ENCODE data around the gene AIFM2.
"Not testable (repeated sequence)": the region's sequence is repeated elsewhere in the genome, so short reads cannot be mapped to it uniquely, and the experiment has no call there.

AIFM2 gene

DNA sequence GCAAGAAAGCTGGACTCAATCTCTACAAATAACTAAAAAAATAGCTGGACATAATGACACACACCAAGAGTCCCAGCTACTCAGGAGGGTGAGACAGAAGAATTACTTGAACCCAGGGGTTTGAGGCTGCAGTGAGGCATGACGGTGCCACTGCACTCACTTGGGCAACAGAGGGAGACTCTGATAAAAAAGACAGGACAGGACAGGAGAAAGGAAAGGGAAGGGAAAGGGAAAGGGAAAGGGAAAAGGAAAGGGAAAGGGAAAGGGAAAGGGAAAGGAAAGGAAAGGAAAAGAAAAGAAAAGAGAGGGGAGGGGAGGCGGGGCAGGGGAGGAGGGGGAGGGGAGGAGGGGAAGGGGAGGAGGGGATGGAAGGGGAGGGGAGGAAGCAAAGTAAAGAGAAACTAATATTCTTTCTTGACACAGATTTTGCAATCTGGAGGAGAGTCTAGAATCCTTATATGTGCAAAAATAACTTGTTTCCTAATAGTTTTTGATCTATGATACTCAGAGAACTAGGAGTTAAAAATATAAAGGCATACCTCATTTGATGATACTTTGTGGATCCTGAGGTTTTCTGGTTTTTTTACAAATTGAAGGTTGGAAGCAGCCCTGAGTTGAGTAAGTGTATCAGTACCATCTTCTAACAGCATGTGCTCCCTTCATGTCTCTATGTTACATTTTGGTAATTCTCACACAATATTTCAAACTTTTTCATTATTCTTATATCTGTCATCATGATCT, 29.7 kb upstream of the AIFM2 start:
- no peak for DNase-seq
- no peak overlapping the region for H3K4me3 ChIP-seq (ENCODE audit: control insufficient read depth in 1 of 7, extremely low read depth in 1 of 7, insufficient read depth in 4 of 7, low read depth in 2 of 7, low read length in 6 of 7)
- no peaks in the 10 kb centered on the region for H3K9me3 ChIP-seq (ENCODE audit: control extremely low read depth in 1 of 5, control insufficient read depth in 4 of 5, insufficient read depth in 2 of 5, low read depth in 1 of 5, low read length in 4 of 5)
- H3K36me3 ChIP-seq (ENCODE audit: control insufficient read depth in 4 of 4, insufficient read depth in 4 of 4, low read length in 3 of 4), result peaks cover 15 to 32% (median 22%) of the 10 kb centered on the region in 4 experiments
- H3K27ac ChIP-seq (ENCODE audit: insufficient read depth in 1 of 2, low read depth in 1 of 2, low read length in 2 of 2, poor library complexity in 1 of 2, severe bottlenecking in 2 of 2), result no peak overlapping the region
- H3K4me1 ChIP-seq (ENCODE audit: control extremely low read depth in 1 of 4, control insufficient read depth in 4 of 4, insufficient read depth in 4 of 4, low read length in 3 of 4), result peaks cover 0 to 18% (median 13%) of the 10 kb centered on the region in 4 experiments
- CTCF ChIA-PET, result no interaction called here
- WGBS (ENCODE audit: insufficient coverage), result 92% methylated on average over 1 of the region's 2 CpGs
- peaks cover 0 to 2% (median 0%) of the 10 kb centered on the region in 5 experiments for H3K27me3 ChIP-seq (replicated peaks in 2 of 5; ENCODE audit: control insufficient read depth in 4 of 5, insufficient read depth in 5 of 5, low read length in 4 of 5)
- POLR2A ChIA-PET, result no interaction called here

DNA sequence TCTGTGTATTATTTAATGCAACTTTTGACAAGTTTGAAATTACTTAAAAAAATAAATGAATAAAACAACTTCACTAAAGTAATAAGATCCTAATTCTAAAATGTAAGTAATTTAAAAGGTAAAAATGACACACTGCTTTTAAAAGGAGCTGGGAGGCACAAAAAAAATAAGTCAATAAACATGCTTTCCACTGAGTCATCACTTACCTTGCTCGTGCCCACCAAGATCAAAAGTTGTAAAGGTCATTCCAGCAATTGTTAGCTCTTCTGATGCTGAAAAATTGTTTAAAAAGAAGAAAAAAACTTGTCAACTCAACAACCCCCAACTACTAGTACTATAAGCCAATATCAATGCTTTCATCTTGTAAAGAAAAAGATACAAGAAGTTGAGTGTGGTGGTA, 28.2 kb upstream of the AIFM2 start:
- POLR2A ChIA-PET, result no interaction called here
- H3K9me3 ChIP-seq (ENCODE audit: control extremely low read depth in 1 of 5, control insufficient read depth in 4 of 5, insufficient read depth in 2 of 5, low read depth in 1 of 5, low read length in 4 of 5), result no peaks in the 10 kb centered on the region
- no peak for DNase-seq
- CTCF ChIA-PET, result interaction anchor here (1.1 kb wide), 2 partner anchors 14 to 30 kb away, joined by 4 to 8 read pairs; partner anchors contain the start of gene TYSND1
- peaks cover 13 to 36% (median 28%) of the 10 kb centered on the region in 4 experiments for H3K36me3 ChIP-seq (ENCODE audit: control insufficient read depth in 4 of 4, insufficient read depth in 4 of 4, low read length in 3 of 4)
- WGBS (ENCODE audit: insufficient coverage), result no CpG with 5 or more reads among the region's 1 CpG
- no peak overlapping the region for H3K4me3 ChIP-seq (ENCODE audit: control insufficient read depth in 1 of 7, extremely low read depth in 1 of 7, insufficient read depth in 4 of 7, low read depth in 2 of 7, low read length in 6 of 7)
- no peak overlapping the region for H3K27ac ChIP-seq (ENCODE audit: insufficient read depth in 1 of 2, low read depth in 1 of 2, low read length in 2 of 2, poor library complexity in 1 of 2, severe bottlenecking in 2 of 2)
- peaks cover 0 to 18% (median 13%) of the 10 kb centered on the region in 4 experiments for H3K4me1 ChIP-seq (ENCODE audit: control extremely low read depth in 1 of 4, control insufficient read depth in 4 of 4, insufficient read depth in 4 of 4, low read length in 3 of 4)
- H3K27me3 ChIP-seq (replicated peaks in 2 of 5; ENCODE audit: control insufficient read depth in 4 of 5, insufficient read depth in 5 of 5, low read length in 4 of 5), result peaks cover 0 to 1% (median 0%) of the 10 kb centered on the region in 5 experiments

DNA sequence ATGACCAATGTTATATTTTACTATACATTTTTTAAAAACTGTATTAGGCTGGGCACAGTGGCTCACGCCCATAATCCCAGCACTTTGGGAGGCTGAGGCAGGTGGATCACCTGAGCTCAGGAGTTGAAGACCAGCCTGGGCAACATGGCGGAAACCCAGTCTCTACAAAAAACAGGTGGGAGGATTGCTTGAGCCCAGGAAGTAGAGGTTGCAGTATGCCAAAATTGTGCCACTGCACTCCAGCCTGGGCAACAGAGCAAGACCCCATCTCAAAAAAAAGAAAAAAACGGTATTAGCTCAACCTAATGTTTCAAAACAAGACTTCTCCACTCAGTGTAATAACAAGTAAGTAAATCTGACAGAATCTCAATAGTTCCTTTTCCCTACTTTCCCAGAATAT, 26.7 kb upstream of the AIFM2 start:
- peaks cover 15 to 49% (median 35%) of the 10 kb centered on the region in 4 experiments for H3K36me3 ChIP-seq (ENCODE audit: control insufficient read depth in 4 of 4, insufficient read depth in 4 of 4, low read length in 3 of 4)
- POLR2A ChIA-PET, result not testable (repeated sequence)
- CTCF ChIA-PET, result interaction anchor here (1.3 to 1.4 kb wide), 2 partner anchors 9 kb away, joined by 3 read pairs; no protein-coding TSS in a partner anchor

DNA sequence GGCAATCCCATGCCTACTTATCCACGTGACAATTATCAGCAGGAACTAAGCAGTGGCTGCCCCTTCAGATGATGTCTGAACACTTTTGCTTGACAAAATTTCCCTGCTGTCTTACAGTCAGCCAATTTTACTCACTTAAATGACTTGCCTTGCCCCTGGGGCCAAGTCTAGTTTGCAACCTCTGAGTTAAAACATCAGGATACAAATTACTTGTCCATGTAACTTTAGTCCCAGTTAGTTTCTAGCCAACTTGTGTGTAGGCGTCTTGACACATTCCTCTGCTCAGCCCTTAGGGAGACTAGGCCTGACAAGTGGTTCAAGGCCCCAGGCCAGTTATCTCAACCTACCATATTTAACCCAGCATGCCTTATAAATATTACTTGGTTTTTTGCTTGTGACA, 25.5 kb upstream of the AIFM2 start:
- Histone ChIP-seq H3K27me3 (replicated peaks in 2 of 5; ENCODE audit: control insufficient read depth in 4 of 5, insufficient read depth in 5 of 5, low read length in 4 of 5) (no peaks in the 10 kb centered on the region), H3K4me3 (ENCODE audit: control insufficient read depth in 1 of 7, extremely low read depth in 1 of 7, insufficient read depth in 4 of 7, low read depth in 2 of 7, low read length in 6 of 7) (no peak overlapping the region), H3K4me1 (ENCODE audit: control extremely low read depth in 1 of 4, control insufficient read depth in 4 of 4, insufficient read depth in 4 of 4, low read length in 3 of 4) (peaks cover 0 to 6% (median 6%) of the 10 kb centered on the region in 4 experiments), H3K27ac (ENCODE audit: insufficient read depth in 1 of 2, low read depth in 1 of 2, low read length in 2 of 2, poor library complexity in 1 of 2, severe bottlenecking in 2 of 2) (no peak overlapping the region), H3K9me3 (ENCODE audit: control extremely low read depth in 1 of 5, control insufficient read depth in 4 of 5, insufficient read depth in 2 of 5, low read depth in 1 of 5, low read length in 4 of 5) (no peaks in the 10 kb centered on the region), H3K36me3 (ENCODE audit: control insufficient read depth in 4 of 4, insufficient read depth in 4 of 4, low read length in 3 of 4) (peaks cover 18 to 59% (median 42%) of the 10 kb centered on the region in 4 experiments)
- DNase-seq, result no peak
- POLR2A ChIA-PET, result no interaction called here
- 93% methylated on average over 2 of the region's 2 CpGs for WGBS (ENCODE audit: insufficient coverage)
- CTCF ChIA-PET, result interaction anchor here (1.1 to 3.8 kb wide), 3 partner anchors 8 to 39 kb away, joined by 3 to 18 read pairs (median 3); partner anchors contain the start of gene TYSND1

More for the DNA sequence above, 26.7 kb upstream of the AIFM2 start:
- 90% methylated on average over 2 of the region's 3 CpGs for WGBS (ENCODE audit: insufficient coverage)
- H3K9me3 ChIP-seq (ENCODE audit: control extremely low read depth in 1 of 5, control insufficient read depth in 4 of 5, insufficient read depth in 2 of 5, low read depth in 1 of 5, low read length in 4 of 5); H3K27ac ChIP-seq (ENCODE audit: insufficient read depth in 1 of 2, low read depth in 1 of 2, low read length in 2 of 2, poor library complexity in 1 of 2, severe bottlenecking in 2 of 2); DNase-seq; H3K27me3 ChIP-seq (replicated peaks in 2 of 5; ENCODE audit: control insufficient read depth in 4 of 5, insufficient read depth in 5 of 5, low read length in 4 of 5); H3K4me3 ChIP-seq (ENCODE audit: control insufficient read depth in 1 of 7, extremely low read depth in 1 of 7, insufficient read depth in 4 of 7, low read depth in 2 of 7, low read length in 6 of 7): not testable (repeated sequence)
- H3K4me1 ChIP-seq (ENCODE audit: control extremely low read depth in 1 of 4, control insufficient read depth in 4 of 4, insufficient read depth in 4 of 4, low read length in 3 of 4), result peaks cover 0 to 17% (median 12%) of the 10 kb centered on the region in 4 experiments

DNA sequence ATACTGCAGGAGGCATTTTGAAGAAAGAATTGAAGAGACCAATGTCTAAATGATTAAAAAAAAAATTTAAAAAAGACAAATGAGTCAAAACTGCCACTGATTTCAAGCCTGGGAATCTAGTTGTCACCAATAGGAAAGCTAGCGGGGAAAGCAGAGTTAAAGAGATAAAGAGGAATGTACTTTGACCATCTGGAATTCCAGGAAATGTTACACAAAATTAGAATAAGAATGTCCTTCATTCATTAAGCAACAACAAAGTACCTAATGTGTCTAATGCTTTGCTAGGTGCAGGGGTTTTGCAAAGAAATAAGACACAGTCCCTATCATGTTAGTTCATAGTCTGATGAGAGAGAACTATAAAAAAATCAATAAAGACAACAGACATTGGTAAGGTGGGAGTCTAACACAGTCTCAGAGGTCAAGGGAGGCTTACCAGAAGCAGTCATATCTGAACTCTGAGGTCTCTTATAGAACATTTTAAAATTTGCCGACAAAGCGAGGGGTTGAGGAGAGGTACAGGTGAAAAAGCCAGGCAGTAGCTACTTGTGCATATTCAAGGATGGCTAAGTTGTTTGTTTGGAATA, 22.7 kb upstream of the AIFM2 start:
- POLR2A ChIA-PET, result no interaction called here
- no peak overlapping the region for H3K4me3 ChIP-seq (ENCODE audit: control insufficient read depth in 1 of 7, extremely low read depth in 1 of 7, insufficient read depth in 4 of 7, low read depth in 2 of 7, low read length in 6 of 7)
- CTCF ChIA-PET, result interaction anchor here (3.8 kb wide), 1 partner anchor 9 kb away, joined by 18 read pairs; the partner anchor contains the start of gene TYSND1
- 40% methylated on average over 2 of the region's 3 CpGs for WGBS (ENCODE audit: insufficient coverage)
- H3K27me3 ChIP-seq (replicated peaks in 2 of 5; ENCODE audit: control insufficient read depth in 4 of 5, insufficient read depth in 5 of 5, low read length in 4 of 5), result no peaks in the 10 kb centered on the region
- no peak overlapping the region for H3K27ac ChIP-seq (ENCODE audit: insufficient read depth in 1 of 2, low read depth in 1 of 2, low read length in 2 of 2, poor library complexity in 1 of 2, severe bottlenecking in 2 of 2)
- DNase-seq, result no peak
- H3K9me3 ChIP-seq (ENCODE audit: control extremely low read depth in 1 of 5, control insufficient read depth in 4 of 5, insufficient read depth in 2 of 5, low read depth in 1 of 5, low read length in 4 of 5), result no peaks in the 10 kb centered on the region
- H3K4me1 ChIP-seq (ENCODE audit: control extremely low read depth in 1 of 4, control insufficient read depth in 4 of 4, insufficient read depth in 4 of 4, low read length in 3 of 4), result no peaks in the 10 kb centered on the region
- peaks cover 20 to 76% (median 55%) of the 10 kb centered on the region in 4 experiments for H3K36me3 ChIP-seq (ENCODE audit: control insufficient read depth in 4 of 4, insufficient read depth in 4 of 4, low read length in 3 of 4)

DNA sequence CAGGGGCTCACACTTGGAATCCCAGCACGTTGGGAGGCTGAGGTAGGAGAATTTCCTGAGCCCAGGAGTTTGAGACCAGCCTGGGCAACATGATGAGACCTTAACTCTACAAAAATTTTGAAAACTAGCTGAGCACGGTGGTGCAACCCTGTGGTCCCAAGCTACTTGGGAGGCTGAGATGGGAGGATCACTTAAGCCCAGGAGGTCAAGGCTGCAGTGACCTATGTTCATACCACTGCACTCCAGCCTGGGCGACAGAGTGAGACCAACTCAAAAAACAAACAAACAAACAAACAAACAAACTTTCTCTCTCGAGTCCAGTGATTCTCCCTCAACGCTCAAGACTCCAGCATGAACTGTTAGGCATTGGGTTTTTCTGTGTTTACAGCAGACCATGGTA, 15.9 kb upstream of the AIFM2 start:
- Histone ChIP-seq H3K27me3 (replicated peaks in 2 of 5; ENCODE audit: control insufficient read depth in 4 of 5, insufficient read depth in 5 of 5, low read length in 4 of 5) (peaks cover 0 to 3% (median 0%) of the 10 kb centered on the region in 5 experiments), H3K4me1 (ENCODE audit: control extremely low read depth in 1 of 4, control insufficient read depth in 4 of 4, insufficient read depth in 4 of 4, low read length in 3 of 4) (peaks cover 3 to 28% (median 22%) of the 10 kb centered on the region in 4 experiments), H3K9me3 (ENCODE audit: control extremely low read depth in 1 of 5, control insufficient read depth in 4 of 5, insufficient read depth in 2 of 5, low read depth in 1 of 5, low read length in 4 of 5) (no peaks in the 10 kb centered on the region), H3K27ac (ENCODE audit: insufficient read depth in 1 of 2, low read depth in 1 of 2, low read length in 2 of 2, poor library complexity in 1 of 2, severe bottlenecking in 2 of 2) (no peak overlapping the region), H3K4me3 (ENCODE audit: control insufficient read depth in 1 of 7, extremely low read depth in 1 of 7, insufficient read depth in 4 of 7, low read depth in 2 of 7, low read length in 6 of 7) (no peak overlapping the region), H3K36me3 (ENCODE audit: control insufficient read depth in 4 of 4, insufficient read depth in 4 of 4, low read length in 3 of 4) (peaks cover 2 to 39% (median 26%) of the 10 kb centered on the region in 4 experiments)
- CTCF ChIA-PET, result interaction anchor here (1.7 kb wide), 1 partner anchor 31 kb away, joined by 5 read pairs; no protein-coding TSS in a partner anchor
- POLR2A ChIA-PET, result no interaction called here
- WGBS (ENCODE audit: insufficient coverage), result 96% methylated on average over 3 of the region's 5 CpGs
- no peak for DNase-seq

DNA sequence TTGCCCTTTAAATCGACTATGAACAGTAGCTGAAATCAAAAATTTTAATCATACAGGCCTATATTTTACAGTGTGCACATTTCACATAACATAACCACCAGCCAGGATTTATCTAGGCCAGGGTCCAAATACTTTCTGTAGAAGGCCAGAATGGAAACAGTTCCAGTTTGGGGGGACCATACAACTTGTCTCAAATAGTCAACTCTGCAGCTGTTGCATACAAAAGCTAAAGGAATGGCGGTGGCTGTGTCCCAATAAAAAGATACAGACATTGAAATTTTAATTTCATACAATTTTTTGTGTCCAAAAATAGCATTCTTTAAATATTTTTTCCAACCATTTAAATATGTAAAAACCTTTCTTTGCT, 14.6 kb upstream of the AIFM2 start:
- POLR2A ChIA-PET, result no interaction called here
- WGBS (ENCODE audit: insufficient coverage), result 67% methylated on average over 1 of the region's 2 CpGs
- CTCF ChIA-PET, result interaction anchor here (0.7 to 5.8 kb wide), 15 partner anchors 9 to 189 kb away, joined by 3 to 92 read pairs (median 6); partner anchors contain the start of gene SAR1A
- H3K4me1 ChIP-seq (ENCODE audit: control extremely low read depth in 1 of 4, control insufficient read depth in 4 of 4, insufficient read depth in 4 of 4, low read length in 3 of 4), result peaks cover 3 to 28% (median 22%) of the 10 kb centered on the region in 4 experiments
- H3K4me3 ChIP-seq (ENCODE audit: control insufficient read depth in 1 of 7, extremely low read depth in 1 of 7, insufficient read depth in 4 of 7, low read depth in 2 of 7, low read length in 6 of 7), result peak overlapping the region in 3 of 7 experiments; percentile 68 to 77 (median 76)
- no peak overlapping the region for H3K27ac ChIP-seq (ENCODE audit: insufficient read depth in 1 of 2, low read depth in 1 of 2, low read length in 2 of 2, poor library complexity in 1 of 2, severe bottlenecking in 2 of 2)
- peaks cover 0 to 3% (median 0%) of the 10 kb centered on the region in 5 experiments for H3K27me3 ChIP-seq (replicated peaks in 2 of 5; ENCODE audit: control insufficient read depth in 4 of 5, insufficient read depth in 5 of 5, low read length in 4 of 5)
- no peaks in the 10 kb centered on the region for H3K9me3 ChIP-seq (ENCODE audit: control extremely low read depth in 1 of 5, control insufficient read depth in 4 of 5, insufficient read depth in 2 of 5, low read depth in 1 of 5, low read length in 4 of 5)
- peaks cover 2 to 26% (median 17%) of the 10 kb centered on the region in 4 experiments for H3K36me3 ChIP-seq (ENCODE audit: control insufficient read depth in 4 of 4, insufficient read depth in 4 of 4, low read length in 3 of 4)
- no peak for DNase-seq
